ENCODE data around the gene SLC12A9.

SLC12A9 gene

DNA sequence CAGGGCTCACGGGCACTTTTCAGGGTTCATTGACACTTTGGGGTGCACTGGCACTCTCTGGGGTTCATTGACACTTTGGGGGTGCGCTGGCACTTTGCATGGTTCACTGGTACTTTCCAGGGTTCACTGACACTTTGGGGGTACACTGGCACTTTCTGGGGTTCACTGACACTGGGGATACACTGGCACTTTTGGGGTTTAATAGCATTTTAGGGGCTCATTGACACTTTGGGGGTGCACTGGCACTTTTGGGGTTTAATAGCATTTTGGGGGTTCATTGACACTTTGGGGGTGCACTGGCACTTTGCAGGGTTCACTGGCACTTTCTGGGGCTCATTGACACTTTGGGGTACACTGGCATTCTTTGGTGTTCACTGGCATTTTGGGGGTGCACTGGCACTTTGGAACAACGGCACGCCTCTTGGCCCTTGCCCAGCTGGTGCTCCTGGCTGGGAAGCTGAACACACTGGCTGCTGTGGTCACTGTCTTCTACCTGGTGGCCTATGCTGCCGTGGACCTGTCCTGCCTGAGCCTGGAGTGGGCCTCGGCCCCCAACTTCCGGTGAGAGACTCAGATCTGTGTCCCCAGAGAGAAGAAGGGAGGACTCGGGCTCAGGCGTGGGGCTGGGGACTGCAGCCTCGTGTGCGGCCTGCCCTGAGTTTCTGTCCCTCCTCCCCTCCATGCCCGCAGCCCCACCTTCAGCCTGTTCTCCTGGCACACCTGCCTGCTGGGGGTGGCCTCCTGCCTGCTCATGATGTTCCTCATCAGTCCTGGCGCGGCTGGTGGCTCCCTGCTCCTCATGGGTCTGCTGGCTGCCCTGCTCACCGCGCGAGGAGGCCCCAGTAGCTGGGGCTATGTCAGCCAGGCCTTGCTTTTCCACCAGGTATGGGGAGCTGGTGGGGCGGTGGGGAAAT, 8.4 kb downstream of the SLC12A9 start:
- Histone ChIP-seq H3K27ac (ENCODE audit: insufficient read depth, low read depth, low read length, poor library complexity, severe bottlenecking) (no peak overlapping the region), H3K27me3 (ENCODE audit: control insufficient read depth, insufficient read depth, low read length, poor library complexity, severe bottlenecking) (no peaks in the 10 kb centered on the region), H3K36me3 (ENCODE audit: control insufficient read depth, insufficient read depth, low read length) (no peaks in the 10 kb centered on the region), H3K4me1 (ENCODE audit: control insufficient read depth, insufficient read depth, low read length) (no peaks in the 10 kb centered on the region), H3K9me3 (ENCODE audit: control insufficient read depth, low read length) (no peaks in the 10 kb centered on the region), H3K4me3 (ENCODE audit: insufficient read depth, low read depth, low read length) (no peak overlapping the region)
- 94 to 95% methylated on average over 18 of the region's 18 CpGs for WGBS, 2 experiments

DNA sequence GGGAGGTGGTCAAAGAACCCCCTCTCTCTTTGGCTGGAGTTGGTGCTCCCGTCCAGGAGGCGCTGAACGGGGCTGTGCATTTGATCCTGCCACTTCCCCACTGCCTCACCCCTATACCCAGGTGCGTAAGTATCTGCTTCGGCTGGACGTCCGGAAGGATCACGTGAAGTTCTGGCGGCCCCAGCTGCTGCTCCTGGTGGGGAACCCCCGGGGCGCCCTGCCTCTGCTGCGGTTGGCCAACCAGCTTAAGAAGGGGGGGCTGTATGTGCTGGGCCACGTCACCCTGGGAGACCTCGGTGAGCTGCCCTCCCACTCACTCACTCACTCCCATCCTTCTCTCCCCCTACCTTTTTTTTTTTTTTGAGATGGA, 9.1 kb downstream of the SLC12A9 start:
- H3K27me3 ChIP-seq (ENCODE audit: control insufficient read depth, insufficient read depth, low read length, poor library complexity, severe bottlenecking): no peaks in the 10 kb centered on the region
- H3K4me3 ChIP-seq (ENCODE audit: insufficient read depth, low read depth, low read length): no peak overlapping the region
- H3K27ac ChIP-seq (ENCODE audit: insufficient read depth, low read depth, low read length, poor library complexity, severe bottlenecking): no peak overlapping the region
- H3K36me3 ChIP-seq (ENCODE audit: control insufficient read depth, insufficient read depth, low read length): no peaks in the 10 kb centered on the region
- WGBS, 2 experiments: 96 to 97% methylated on average over 14 of the region's 14 CpGs
- H3K4me1 ChIP-seq (ENCODE audit: control insufficient read depth, insufficient read depth, low read length): no peaks in the 10 kb centered on the region
- H3K9me3 ChIP-seq (ENCODE audit: control insufficient read depth, low read length): no peaks in the 10 kb centered on the region

DNA sequence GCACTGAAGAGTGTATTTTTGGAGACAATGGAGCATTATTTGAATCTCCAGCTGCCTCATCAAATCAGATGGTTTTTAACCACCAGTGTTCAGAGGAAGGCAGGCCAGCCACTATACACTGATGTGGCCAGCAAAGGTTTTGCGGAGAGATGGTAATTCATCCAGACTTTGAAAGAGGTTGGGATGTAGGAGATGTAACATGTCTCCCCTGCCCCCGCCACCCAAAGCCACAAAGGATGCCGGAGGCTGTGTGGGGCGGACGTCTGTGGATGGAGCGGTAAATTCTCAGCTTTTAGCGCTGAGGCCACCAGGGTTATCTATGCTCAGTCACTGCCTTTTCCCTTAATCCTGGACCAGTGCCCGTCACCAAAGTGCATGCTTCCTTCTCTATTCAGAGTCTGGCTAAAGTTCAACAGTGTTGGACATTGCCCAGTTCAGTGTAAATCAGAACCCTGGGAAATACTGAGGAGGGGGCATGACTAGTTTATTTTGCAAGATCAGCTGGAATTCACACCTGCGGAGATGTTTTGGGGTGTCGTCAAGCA, 11.0 kb downstream of the SLC12A9 start:
- H3K27ac ChIP-seq (ENCODE audit: insufficient read depth, low read depth, low read length, poor library complexity, severe bottlenecking): no peak overlapping the region
- WGBS, 2 experiments: 96 to 97% methylated on average over 10 of the region's 10 CpGs
- H3K27me3 ChIP-seq (ENCODE audit: control insufficient read depth, insufficient read depth, low read length, poor library complexity, severe bottlenecking): no peaks in the 10 kb centered on the region
- peaks cover 4% of the 10 kb centered on the region for H3K4me1 ChIP-seq (ENCODE audit: control insufficient read depth, insufficient read depth, low read length)
- no peaks in the 10 kb centered on the region for H3K36me3 ChIP-seq (ENCODE audit: control insufficient read depth, insufficient read depth, low read length)
- no peaks in the 10 kb centered on the region for H3K9me3 ChIP-seq (ENCODE audit: control insufficient read depth, low read length)
- H3K4me3 ChIP-seq (ENCODE audit: insufficient read depth, low read depth, low read length): no peak overlapping the region

DNA sequence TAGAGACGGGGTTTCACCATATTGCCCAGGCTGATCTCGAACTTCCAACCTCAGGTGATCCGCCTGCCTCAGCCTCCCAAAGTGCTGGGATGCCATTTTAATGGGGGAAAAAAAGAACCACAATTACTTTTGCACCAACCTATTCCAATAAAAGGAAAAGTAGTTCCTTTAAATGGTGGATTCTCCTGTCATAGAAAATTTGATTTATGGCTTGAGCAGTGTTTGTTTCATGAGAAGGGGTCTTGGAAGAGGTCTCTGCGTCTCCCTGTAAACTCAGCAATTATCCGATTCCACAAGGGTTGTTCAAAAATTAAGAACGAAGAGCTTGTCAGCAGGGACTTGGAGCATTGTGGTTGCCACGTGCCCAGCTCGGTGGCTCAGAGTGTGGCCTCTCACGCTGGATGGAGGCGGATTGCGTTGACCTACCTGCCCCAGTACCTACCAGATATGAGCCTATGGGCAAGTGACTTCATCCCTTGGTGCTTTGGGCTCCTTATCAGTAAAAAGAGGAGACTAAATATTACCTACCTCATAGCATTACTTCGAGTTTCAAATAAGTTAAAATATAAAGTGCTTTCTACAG, 11.8 kb downstream of the SLC12A9 start:
- H3K9me3 ChIP-seq (ENCODE audit: control insufficient read depth, low read length): no peaks in the 10 kb centered on the region
- no peaks in the 10 kb centered on the region for H3K36me3 ChIP-seq (ENCODE audit: control insufficient read depth, insufficient read depth, low read length)
- 93 to 96% methylated on average over 11 to 12 of the region's 12 CpGs for WGBS, 2 experiments
- no peak overlapping the region for H3K4me3 ChIP-seq (ENCODE audit: insufficient read depth, low read depth, low read length)
- no peaks in the 10 kb centered on the region for H3K27me3 ChIP-seq (ENCODE audit: control insufficient read depth, insufficient read depth, low read length, poor library complexity, severe bottlenecking)
- peaks cover 6% of the 10 kb centered on the region for H3K4me1 ChIP-seq (ENCODE audit: control insufficient read depth, insufficient read depth, low read length)
- H3K27ac ChIP-seq (ENCODE audit: insufficient read depth, low read depth, low read length, poor library complexity, severe bottlenecking): no peak overlapping the region

- H3K4me3 ChIP-seq (ENCODE audit: insufficient read depth, low read depth, low read length): no peak overlapping the region
- H3K27me3 ChIP-seq (ENCODE audit: control insufficient read depth, insufficient read depth, low read length, poor library complexity, severe bottlenecking): no peaks in the 10 kb centered on the region
- peaks cover under 1% of the 10 kb centered on the region for H3K36me3 ChIP-seq (ENCODE audit: control insufficient read depth, insufficient read depth, low read length)
- WGBS, 2 experiments: 84 to 85% methylated on average over 17 of the region's 17 CpGs
- H3K9me3 ChIP-seq (ENCODE audit: control insufficient read depth, low read length): no peaks in the 10 kb centered on the region
- peaks cover 6% of the 10 kb centered on the region for H3K4me1 ChIP-seq (ENCODE audit: control insufficient read depth, insufficient read depth, low read length)
- H3K27ac ChIP-seq (ENCODE audit: insufficient read depth, low read depth, low read length, poor library complexity, severe bottlenecking): no peak overlapping the region
Observed at GRCh38 chr7:100865372-100865911, 12.9 kb downstream of the SLC12A9 start.

DNA sequence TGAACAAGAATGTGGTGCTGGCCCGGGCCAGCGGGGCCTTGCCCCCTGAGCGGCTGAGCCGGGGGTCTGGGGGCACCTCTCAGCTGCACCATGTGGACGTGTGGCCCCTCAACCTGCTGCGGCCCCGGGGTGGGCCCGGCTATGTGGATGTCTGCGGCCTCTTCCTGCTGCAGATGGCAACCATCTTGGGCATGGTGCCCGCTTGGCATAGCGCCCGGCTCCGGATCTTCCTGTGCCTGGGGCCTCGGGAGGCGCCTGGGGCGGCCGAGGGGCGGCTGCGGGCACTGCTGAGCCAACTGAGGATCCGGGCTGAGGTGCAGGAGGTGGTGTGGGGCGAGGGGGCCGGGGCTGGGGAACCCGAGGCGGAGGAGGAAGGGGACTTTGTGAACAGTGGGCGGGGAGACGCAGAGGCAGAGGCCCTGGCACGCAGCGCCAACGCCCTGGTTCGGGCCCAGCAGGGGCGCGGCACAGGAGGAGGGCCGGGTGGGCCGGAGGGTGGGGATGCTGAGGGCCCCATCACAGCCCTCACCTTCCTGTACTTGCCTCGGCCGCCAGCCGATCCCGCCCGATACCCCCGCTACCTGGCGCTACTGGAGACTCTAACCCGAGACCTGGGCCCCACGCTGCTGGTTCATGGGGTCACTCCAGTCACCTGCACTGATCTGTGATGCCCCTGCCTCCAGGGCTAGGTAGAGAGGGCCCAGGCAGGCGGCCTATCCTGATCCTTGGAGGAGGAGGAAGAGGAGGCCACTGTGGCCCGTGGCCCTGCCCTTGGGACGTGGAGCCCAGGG, 13.6 kb downstream of the SLC12A9 start:
- Histone ChIP-seq H3K27me3 (ENCODE audit: control insufficient read depth, insufficient read depth, low read length, poor library complexity, severe bottlenecking) (no peaks in the 10 kb centered on the region), H3K9me3 (ENCODE audit: control insufficient read depth, low read length) (no peaks in the 10 kb centered on the region), H3K36me3 (ENCODE audit: control insufficient read depth, insufficient read depth, low read length) (peaks cover 4% of the 10 kb centered on the region), H3K4me1 (ENCODE audit: control insufficient read depth, insufficient read depth, low read length) (peaks cover 6% of the 10 kb centered on the region), H3K27ac (ENCODE audit: insufficient read depth, low read depth, low read length, poor library complexity, severe bottlenecking) (no peak overlapping the region), H3K4me3 (ENCODE audit: insufficient read depth, low read depth, low read length) (no peak overlapping the region)
- 94 to 95% methylated on average over 46 of the region's 46 CpGs for WGBS, 2 experiments

DNA sequence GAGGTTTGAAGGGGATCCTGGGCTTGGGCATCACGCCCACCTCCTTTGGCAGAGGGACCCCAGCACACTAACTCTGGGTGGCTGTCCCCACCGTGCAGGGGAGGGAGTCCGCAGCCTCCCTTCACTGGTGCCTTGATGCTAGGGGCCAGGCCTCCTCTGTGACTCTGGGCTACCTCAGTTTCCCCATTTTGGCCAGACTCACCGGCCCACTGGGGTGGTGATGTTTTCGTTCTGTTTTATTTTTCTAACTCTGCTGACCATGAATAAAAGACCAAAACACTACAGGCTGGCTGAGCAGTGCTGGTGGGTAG, 14.2 kb downstream of the SLC12A9 start:
- peak overlapping the region; percentile 95 for H3K4me3 ChIP-seq (ENCODE audit: insufficient read depth, low read depth, low read length)
- H3K27me3 ChIP-seq (ENCODE audit: control insufficient read depth, insufficient read depth, low read length, poor library complexity, severe bottlenecking): no peaks in the 10 kb centered on the region
- H3K36me3 ChIP-seq (ENCODE audit: control insufficient read depth, insufficient read depth, low read length): peaks cover 9% of the 10 kb centered on the region
- H3K27ac ChIP-seq (ENCODE audit: insufficient read depth, low read depth, low read length, poor library complexity, severe bottlenecking): peak overlapping the region; percentile 70
- peaks cover 6% of the 10 kb centered on the region for H3K4me1 ChIP-seq (ENCODE audit: control insufficient read depth, insufficient read depth, low read length)
- WGBS, 2 experiments: 65 to 68% methylated on average over 4 to 5 of the region's 5 CpGs
- no peaks in the 10 kb centered on the region for H3K9me3 ChIP-seq (ENCODE audit: control insufficient read depth, low read length)

DNA sequence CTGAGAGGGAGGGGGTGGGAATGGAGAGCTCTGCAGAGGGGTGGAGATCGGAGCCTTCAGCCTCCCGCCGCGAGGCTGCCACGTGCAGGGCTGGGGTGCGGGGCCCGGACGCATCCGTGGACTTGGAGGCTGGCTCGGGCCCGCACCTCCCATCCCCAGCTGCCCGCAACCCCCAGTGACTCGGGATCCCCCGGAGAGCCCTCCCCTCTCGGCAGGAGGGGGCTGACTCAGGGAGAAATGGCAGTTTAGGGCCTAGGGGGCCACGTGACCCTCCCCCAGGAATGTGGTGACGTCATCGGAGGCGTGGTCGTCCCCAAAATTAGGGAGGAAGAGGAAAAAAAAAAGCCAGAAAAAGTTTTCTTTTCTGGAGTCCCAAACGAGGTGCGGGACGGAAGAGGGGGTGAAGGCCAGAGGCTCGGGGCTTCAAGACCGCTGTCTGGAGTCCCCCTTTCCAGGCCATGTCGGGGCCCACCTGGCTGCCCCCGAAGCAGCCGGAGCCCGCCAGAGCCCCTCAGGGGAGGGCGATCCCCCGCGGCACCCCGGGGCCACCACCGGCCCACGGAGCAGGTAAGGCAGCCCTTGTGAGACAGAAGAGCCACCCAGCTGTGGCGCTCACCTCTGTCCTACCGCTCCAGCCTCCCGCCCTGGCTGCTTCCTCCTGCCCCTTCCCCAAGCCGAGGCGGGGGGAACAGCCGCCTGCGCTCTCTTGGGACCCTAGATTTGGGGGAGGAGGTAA, 14.7 kb downstream of the SLC12A9 start, which contains the start of gene TRIP6:
TSS of gene TRIP6 (plus strand) at position 348 of the 736 bp plus-strand sequence. CDS start at position 459, 111 bp downstream.
- peak within 1 kb of the TSS; percentile 70 for H3K27ac ChIP-seq (ENCODE audit: insufficient read depth, low read depth, low read length, poor library complexity, severe bottlenecking)
- 1% methylated on average over 42 of the region's 42 CpGs for WGBS, 2 experiments
- H3K4me3 ChIP-seq (ENCODE audit: insufficient read depth, low read depth, low read length): peak within 1 kb of the TSS; percentile 95
- no peaks in the 10 kb centered on the region for H3K9me3 ChIP-seq (ENCODE audit: control insufficient read depth, low read length)
- peaks cover 12% of the 10 kb centered on the region for H3K36me3 ChIP-seq (ENCODE audit: control insufficient read depth, insufficient read depth, low read length)
- no peaks in the 10 kb centered on the region for H3K27me3 ChIP-seq (ENCODE audit: control insufficient read depth, insufficient read depth, low read length, poor library complexity, severe bottlenecking)
- H3K4me1 ChIP-seq (ENCODE audit: control insufficient read depth, insufficient read depth, low read length): peaks cover 6% of the 10 kb centered on the region

DNA sequence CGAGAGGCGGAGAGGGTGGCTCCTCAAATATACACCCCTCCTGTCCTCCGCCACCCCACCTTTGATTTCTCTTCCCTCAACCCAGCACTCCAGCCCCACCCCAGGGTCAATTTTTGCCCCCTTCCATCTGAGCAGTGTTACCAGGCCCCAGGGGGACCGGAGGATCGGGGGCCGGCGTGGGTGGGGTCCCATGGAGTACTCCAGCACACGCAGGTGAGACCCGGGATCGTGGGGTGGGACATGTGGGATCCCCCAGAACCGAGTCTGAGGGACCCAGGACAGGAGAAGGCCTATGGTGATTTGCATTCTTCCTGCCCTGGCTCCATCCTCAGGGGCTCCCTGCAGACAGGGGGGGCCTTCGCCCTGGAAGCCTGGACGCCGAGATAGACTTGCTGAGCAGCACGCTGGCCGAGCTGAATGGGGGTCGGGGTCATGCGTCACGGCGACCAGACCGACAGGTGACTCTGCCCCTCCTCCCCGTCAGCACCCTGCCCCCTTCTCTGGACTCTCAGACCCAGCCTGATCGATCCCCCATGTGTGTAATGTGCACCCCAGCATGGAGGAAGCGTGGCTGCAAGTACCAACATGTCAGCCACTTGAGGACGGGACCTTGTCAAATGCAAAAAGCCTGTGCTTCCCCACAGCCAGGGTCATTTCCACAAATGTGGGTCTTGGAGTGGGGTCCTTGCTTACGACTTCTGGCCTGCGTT, 15.4 kb downstream of the SLC12A9 start:
- no peaks in the 10 kb centered on the region for H3K9me3 ChIP-seq (ENCODE audit: control insufficient read depth, low read length)
- H3K27ac ChIP-seq (ENCODE audit: insufficient read depth, low read depth, low read length, poor library complexity, severe bottlenecking): peak overlapping the region; percentile 70
- H3K27me3 ChIP-seq (ENCODE audit: control insufficient read depth, insufficient read depth, low read length, poor library complexity, severe bottlenecking): no peaks in the 10 kb centered on the region
- peak overlapping the region; percentile 95 for H3K4me3 ChIP-seq (ENCODE audit: insufficient read depth, low read depth, low read length)
- 10 to 12% methylated on average over 26 to 27 of the region's 27 CpGs for whole genome bisulfite sequencing, 2 experiments
- H3K4me1 ChIP-seq (ENCODE audit: control insufficient read depth, insufficient read depth, low read length): peaks cover 6% of the 10 kb centered on the region
- peaks cover 12% of the 10 kb centered on the region for H3K36me3 ChIP-seq (ENCODE audit: control insufficient read depth, insufficient read depth, low read length)

All from ectodermal cell (in vitro differentiated cells).